Hepatocyte (in vitro differentiated cells): ENCODE data around the gene RENBP. TPM values are rescaled to one million over a fixed set of nuclear protein-coding genes. Genes with fewer than 3 reads are reported as not detected.

Experiments
- DNase-seq: peaks from one replicate; pipeline ENCODE4 v3.0.0-alpha.2; 2016; ENCODE audit warnings: low spot score
- H2AFZ ChIP-seq: fragments of 200-600 bp; sonication (generic); 2 replicates; pipeline ENCODE4 v1.6.0; 2016; ENCODE audit warnings: antibody characterized with exemption, mild to moderate bottlenecking
- H3K27ac ChIP-seq: fragments of 200-600 bp; sonication (generic); 2 replicates; pipeline ENCODE4 v1.5.1; 2016; ENCODE audit warnings: mild to moderate bottlenecking
- H3K27me3 ChIP-seq: fragments of 200-600 bp; sonication (generic); 2 replicates; pipeline ENCODE4 v1.6.1; 2016
- H3K36me3 ChIP-seq: fragments of 200-600 bp; sonication (generic); replicated peaks from 2 replicates; pipeline ENCODE4 v1.5.1; 2016; ENCODE audit warnings: low read depth; ENCODE audit not compliant: insufficient read depth
- H3K4me1 ChIP-seq: fragments of 200-600 bp; sonication (generic); 2 replicates; pipeline ENCODE4 v1.5.1; 2016; ENCODE audit warnings: mild to moderate bottlenecking, moderate library complexity; ENCODE audit not compliant: insufficient read depth
- H3K4me2 ChIP-seq: fragments of 200-600 bp; sonication (generic); 2 replicates; pipeline ENCODE4 v1.6.0; 2016
- H3K4me3 ChIP-seq: fragments of 200-600 bp; sonication (generic); 2 replicates; pipeline ENCODE4 v1.5.1; 2016; ENCODE audit warnings: mild to moderate bottlenecking
- H3K79me2 ChIP-seq: fragments of 200-600 bp; sonication (generic); 2 replicates; pipeline ENCODE4 v1.6.0; 2017; ENCODE audit warnings: mild to moderate bottlenecking
- H3K9me2 ChIP-seq: fragments of 200-600 bp; sonication (generic); replicated peaks from 2 replicates; pipeline ENCODE4 v1.6.0; 2017; ENCODE audit warnings: mild to moderate bottlenecking; ENCODE audit not compliant: insufficient read depth
- H3K9me3 ChIP-seq: fragments of 200-600 bp; sonication (generic); 2 replicates; pipeline ENCODE4 v1.5.1; 2016; ENCODE audit warnings: low read depth, mild to moderate bottlenecking
- H4K20me1 ChIP-seq: fragments of 200-600 bp; sonication (generic); 2 replicates; pipeline ENCODE4 v1.6.0; 2016; ENCODE audit warnings: mild to moderate bottlenecking; ENCODE audit not compliant: insufficient read depth, poor library complexity, severe bottlenecking
- CTCF ChIP-seq: fragments of 200-600 bp; sonication (generic); IDR thresholded peaks from 2 replicates; pipeline ENCODE4 v1.5.1; 2016; ENCODE audit warnings: antibody characterized with exemption, mild to moderate bottlenecking; ENCODE audit not compliant: poor library complexity
- EZH2 ChIP-seq: fragments of 200-600 bp; sonication (generic); IDR thresholded peaks from 2 replicates; pipeline ENCODE4 v1.6.1; 2016; ENCODE audit warnings: antibody characterized with exemption, mild to moderate bottlenecking, borderline replicate concordance
- EZH2phosphoT487 ChIP-seq: fragments of 200-600 bp; sonication (generic); IDR thresholded peaks from one replicate; pipeline ENCODE4 v1.6.1; 2018; ENCODE audit warnings: antibody characterized with exemption, mild to moderate bottlenecking, low read depth, moderate library complexity; ENCODE audit not compliant: unreplicated experiment, severe bottlenecking
- WGBS: methylation state at CpG from one replicate; pipeline ENCODE4 v1.1.6; 2016; ENCODE audit warnings: low lambda C conversion rate; ENCODE audit errors: missing lambda C conversion rate; 5-methylcytosine and 5-hydroxymethylcytosine counted together
- polyA plus RNA-seq: library from polyadenylated mRNA; unstranded; fragments of >200 nt; fragmentation: Nextera tagmentation; extraction: Ambion mirVana; gene quantifications from 2 replicates; pipeline ENCODE4 v1.2.1, GENCODE V29; 2016
- total RNA-seq: library from RNA; depleted of rRNA; stranded (reverse); fragments of >200 nt; gene quantifications from 2 replicates; pipeline ENCODE4 v1.2.3, GENCODE V29; 2014

RENBP gene
- total and polyA plus RNA-seq, 2 experiments from 2014 or later = 5.8 to 22.8 TPM

GRCh38 chrX:153961292-153961691, 16.8 kb upstream of the RENBP start:
- H3K4me3 ChIP-seq = no peak overlapping the region
- H3K36me3 ChIP-seq = no peaks in the 10 kb centered on the region
- TF ChIP-seq EZH2phosphoT487 (no peak), EZH2 (no peak), CTCF (no peak)
- H3K4me1 ChIP-seq = no peaks in the 10 kb centered on the region
- no peaks in the 10 kb centered on the region for H3K27me3 ChIP-seq
- no peak overlapping the region for H3K4me2 ChIP-seq
- no peak overlapping the region for H3K27ac ChIP-seq
- no peak for DNase-seq
- H3K9me3 ChIP-seq = no peaks in the 10 kb centered on the region
- peaks cover 21% of the 10 kb centered on the region for H3K79me2 ChIP-seq
- 92% methylated on average over 11 of the region's 11 CpGs for WGBS
- H3K9me2 ChIP-seq = no peaks in the 10 kb centered on the region
- peaks cover 19% of the 10 kb centered on the region for H4K20me1 ChIP-seq
- H2AFZ ChIP-seq = no peak overlapping the region

- no peaks in the 10 kb centered on the region for H3K36me3 ChIP-seq
- H3K79me2 ChIP-seq = peaks cover 16% of the 10 kb centered on the region
- H3K27me3 ChIP-seq = no peaks in the 10 kb centered on the region
- H2AFZ ChIP-seq = no peak overlapping the region
- no peaks in the 10 kb centered on the region for H3K9me2 ChIP-seq
- DNase-seq = no peak
- no peak overlapping the region for H3K4me3 ChIP-seq
- no peaks in the 10 kb centered on the region for H3K4me1 ChIP-seq
- TF ChIP-seq EZH2phosphoT487 = no peak
- no peak for TF ChIP-seq EZH2
- no peak for TF ChIP-seq CTCF
- no peaks in the 10 kb centered on the region for H3K9me3 ChIP-seq
- H3K27ac ChIP-seq = no peak overlapping the region
- peaks cover 16% of the 10 kb centered on the region for H4K20me1 ChIP-seq
- WGBS = 92% methylated on average over 22 of the region's 22 CpGs
- no peak overlapping the region for H3K4me2 ChIP-seq
Measured at GRCh38 chrX:153960786-153961185, 16.3 kb upstream of the RENBP start.

GRCh38 chrX:153960077-153960476, 15.6 kb upstream of the RENBP start:
- Histone ChIP-seq H3K4me1 (no peaks in the 10 kb centered on the region), H3K36me3 (no peaks in the 10 kb centered on the region), H3K9me3 (no peaks in the 10 kb centered on the region), H3K27ac (no peak overlapping the region), H3K4me3 (no peak overlapping the region), H4K20me1 (peaks cover 9% of the 10 kb centered on the region), H3K4me2 (no peak overlapping the region), H3K27me3 (no peaks in the 10 kb centered on the region), H2AFZ (no peak overlapping the region), H3K79me2 (peaks cover 9% of the 10 kb centered on the region), H3K9me2 (no peaks in the 10 kb centered on the region)
- DNase-seq = no peak
- 94% methylated on average over 14 of the region's 16 CpGs for WGBS
- TF ChIP-seq EZH2phosphoT487 = no peak
- TF ChIP-seq EZH2 = no peak
- no peak for TF ChIP-seq CTCF

GRCh38 chrX:153959649-153960048, 15.2 kb upstream of the RENBP start:
- no peak for DNase-seq
- H4K20me1 ChIP-seq = peaks cover 4% of the 10 kb centered on the region
- no peaks in the 10 kb centered on the region for H3K9me2 ChIP-seq
- H3K9me3 ChIP-seq = no peaks in the 10 kb centered on the region
- H3K4me3 ChIP-seq = no peak overlapping the region
- TF ChIP-seq EZH2 (no peak), EZH2phosphoT487 (no peak), CTCF (no peak)
- H2AFZ ChIP-seq = no peak overlapping the region
- H3K4me1 ChIP-seq = no peaks in the 10 kb centered on the region
- no peak overlapping the region for H3K27ac ChIP-seq
- H3K79me2 ChIP-seq = peaks cover 5% of the 10 kb centered on the region
- H3K36me3 ChIP-seq = no peaks in the 10 kb centered on the region
- H3K4me2 ChIP-seq = no peak overlapping the region
- H3K27me3 ChIP-seq = no peaks in the 10 kb centered on the region
- 91% methylated on average over 15 of the region's 15 CpGs for WGBS
